HCT116 (cell line): Measurements from ENCODE around the gene PRKAG2. TPM values are rescaled to one million over a fixed set of nuclear protein-coding genes. Genes with fewer than 3 reads are reported as not detected.

Source experiments
- ATAC-seq: fragments of 200-7000 bp; cut with Tn5 transposase; 2 replicates; pipeline ENCODE4 v1.9.1; 2020; ENCODE audit warnings: mild to moderate bottlenecking, moderate library complexity
- BruUV-seq: library from RNA; stranded (reverse); fragments of 400-500 nt; replicated peaks from 2 replicates; lab custom pipeline; 2021; lab: Mats Ljungman, UMichigan
- CTCF ChIA-PET: fragments of 300-600 bp; sonication (Branson Sonifier 250); formaldehyde crosslinking; loops from one replicate; lab custom pipeline; 2021; ENCODE audit warnings: antibody characterized with exemption; lab: Charles Lee
- POLR2A ChIA-PET: fragments of 300-600, 350-600 bp; sonication (Branson Sonifier 250); formaldehyde crosslinking; loops from one replicate; lab custom pipeline; 2021; ENCODE audit warnings: antibody characterized with exemption; lab: Charles Lee
- RAD21 ChIA-PET, 2 experiments: fragments of 300-600 bp; sonication (Branson Sonifier 250); formaldehyde crosslinking; loops; one replicate each; lab custom pipeline; 2023; ENCODE audit warnings: low total read pairs in 2 of 2; ENCODE audit not compliant: uncharacterized antibody in 2 of 2, unreplicated experiment in 2 of 2, low non-redundant PET in 1 of 2; lab: Charles Lee
- DNase-seq: peaks from one replicate; pipeline ENCODE4 v3.0.0-alpha.2; 2010; ENCODE audit warnings: low read depth, low spot score
- H2AFZ ChIP-seq: fragments of 200-600 bp; shearing (Covaris generic), sonication (generic); 2 replicates; pipeline ENCODE4 v1.6.1; 2017; ENCODE audit warnings: low read depth, mixed run types, mixed read lengths, antibody characterized with exemption, low read length; ENCODE audit not compliant: poor library complexity, severe bottlenecking
- H3K27ac ChIP-seq: 2 replicates; pipeline ENCODE4 v1.5.1; 2012; ENCODE audit warnings: low read depth, low read length
- H3K27me3 ChIP-seq: fragments of 200-600 bp; sonication (generic); 2 replicates; pipeline ENCODE4 v1.6.1; 2016; ENCODE audit warnings: mixed run types, low read length, mixed read lengths; ENCODE audit not compliant: insufficient read depth
- H3K36me3 ChIP-seq, 2 experiments: fragments of 200-500 bp in 1 of 2; fragments of 200-600 bp in 1 of 2; sonication (Bioruptor generic) in 1 of 2; sonication (generic) in 1 of 2; 2 replicates each; pipeline versions ENCODE4 v1.5.1 to v1.6.1; 2014 to 2016; ENCODE audit warnings: low read length in 2 of 2, inconsistent platforms in 1 of 2, mixed read lengths in 1 of 2, mixed run types in 1 of 2; ENCODE audit not compliant: insufficient read depth in 2 of 2, control insufficient read depth in 1 of 2
- H3K4me1 ChIP-seq, 2 experiments: fragments of 200-600 bp in 1 of 2; sonication (generic) in 1 of 2; 2 replicates each; pipeline versions ENCODE4 v1.5.1 to v1.6.1; 2012 to 2017; ENCODE audit warnings: low read length in 2 of 2, inconsistent platforms in 1 of 2, mild to moderate bottlenecking in 1 of 2, mixed read lengths in 1 of 2, mixed run types in 1 of 2, moderate library complexity in 1 of 2; ENCODE audit not compliant: insufficient read depth in 2 of 2, control insufficient read depth in 1 of 2
- H3K4me2 ChIP-seq: fragments of 200-600 bp; sonication (generic); 2 replicates; pipeline ENCODE4 v1.6.1; 2017; ENCODE audit warnings: mixed run types, low read length, mixed read lengths
- H3K4me3 ChIP-seq, 2 experiments: fragments of 200-600 bp in 1 of 2; sonication (generic) in 1 of 2; replicated peaks in 1 of 2; 2 replicates each; pipeline ENCODE4 v1.5.1; 2011 to 2016; ENCODE audit warnings: low read length in 2 of 2, control low read depth in 1 of 2, low read depth in 1 of 2, mild to moderate bottlenecking in 1 of 2, mixed read lengths in 1 of 2, mixed run types in 1 of 2
- H3K79me2 ChIP-seq: fragments of 200-600 bp; sonication (generic); 2 replicates; pipeline ENCODE4 v1.6.1; 2017; ENCODE audit warnings: mild to moderate bottlenecking, mixed run types, low read length, moderate library complexity, mixed read lengths; ENCODE audit not compliant: insufficient read depth
- H3K9ac ChIP-seq: fragments of 200-600 bp; sonication (generic); 2 replicates; pipeline ENCODE4 v1.6.1; 2016; ENCODE audit warnings: low read length, mixed read lengths
- H3K9me2 ChIP-seq: fragments of 200-600 bp; sonication (generic), shearing (Covaris generic); 2 replicates; pipeline ENCODE4 v1.6.1; 2017; ENCODE audit warnings: mixed run types, mild to moderate bottlenecking, moderate library complexity; ENCODE audit not compliant: insufficient read depth
- H3K9me3 ChIP-seq, 2 experiments: fragments of 200-500 bp in 1 of 2; fragments of 200-600 bp in 1 of 2; sonication (Bioruptor generic) in 1 of 2; sonication (generic) in 1 of 2; 2 replicates each; pipeline ENCODE4 v1.6.1; 2014 to 2017; ENCODE audit warnings: low read length in 2 of 2, mixed read lengths in 2 of 2, inconsistent platforms in 1 of 2, low read depth in 1 of 2, mild to moderate bottlenecking in 1 of 2, mixed run types in 1 of 2, moderate library complexity in 1 of 2; ENCODE audit not compliant: control insufficient read depth in 1 of 2, insufficient read depth in 1 of 2
- H4K20me1 ChIP-seq: fragments of 200-600 bp; sonication (generic), shearing (Covaris generic); 2 replicates; pipeline ENCODE4 v1.6.1; 2017; ENCODE audit warnings: mixed run types, mild to moderate bottlenecking, moderate library complexity; ENCODE audit not compliant: insufficient read depth
- ATF3 ChIP-seq: IDR thresholded peaks from 2 replicates; pipeline ENCODE4 v1.6.1; 2012
- CBX3 ChIP-seq: IDR thresholded peaks from 2 replicates; pipeline ENCODE4 v1.6.1; 2012; ENCODE audit warnings: low read depth
- ELF1 ChIP-seq: IDR thresholded peaks from 2 replicates; pipeline ENCODE4 v1.6.1; 2012; ENCODE audit warnings: low read depth, borderline replicate concordance
- EZH2phosphoT487 ChIP-seq: fragments of 200-600 bp; IDR thresholded peaks from 2 replicates; pipeline ENCODE4 v1.6.1; 2018; ENCODE audit warnings: antibody characterized with exemption, borderline replicate concordance
- JUND ChIP-seq: IDR thresholded peaks from 2 replicates; pipeline ENCODE4 v1.6.1; 2012
- POLR2AphosphoS5 ChIP-seq: IDR thresholded peaks from 2 replicates; pipeline ENCODE4 v1.6.1; 2011; ENCODE audit warnings: mild to moderate bottlenecking, low read depth, low read length, moderate library complexity
- SIN3A ChIP-seq: IDR thresholded peaks from 2 replicates; pipeline ENCODE4 v1.6.1; 2012; ENCODE audit warnings: low read depth
- SP1 ChIP-seq: IDR thresholded peaks from 2 replicates; pipeline ENCODE4 v1.6.1; 2012; ENCODE audit warnings: low read depth
- SRF ChIP-seq: IDR thresholded peaks from 2 replicates; pipeline ENCODE4 v1.6.1; 2012; ENCODE audit warnings: low read depth
- ZNF274 ChIP-seq: fragments of 200-500 bp; sonication (Bioruptor generic); IDR thresholded peaks from 2 replicates; pipeline ENCODE4 v1.6.1; 2014; ENCODE audit warnings: mild to moderate bottlenecking, low read depth, low read length, inconsistent platforms
- intact Hi-C: fragments of 100-400 bp; cut with micrococcal nuclease; formaldehyde crosslinking; loops from 2 replicates; pipeline ENCODE4 v1.10.0; 2022
- total RNA-seq: library from RNA; stranded (reverse); gene quantifications from one replicate; pipeline ENCODE4 v1.2.1, GENCODE V29; 2021; ENCODE audit not compliant: unreplicated experiment
- TF ChIP-seq, protein P1 (sequence below): IDR thresholded peaks from 2 replicates; pipeline ENCODE4 v1.6.1; 2012; ENCODE audit warnings: low read depth
- TF ChIP-seq, protein P2 (sequence below): IDR thresholded peaks from 2 replicates; pipeline ENCODE4 v1.6.1; 2012
- TF ChIP-seq, protein P3 (sequence below): IDR thresholded peaks from 2 replicates; pipeline ENCODE4 v1.6.1; 2011; ENCODE audit warnings: mild to moderate bottlenecking, low read length, moderate library complexity; ENCODE audit not compliant: insufficient replicate concordance; ENCODE audit errors: extremely low read depth

The PRKAG2 gene
- total RNA-seq, 1 experiment from 2014 or later = 23.6 TPM

DNA sequence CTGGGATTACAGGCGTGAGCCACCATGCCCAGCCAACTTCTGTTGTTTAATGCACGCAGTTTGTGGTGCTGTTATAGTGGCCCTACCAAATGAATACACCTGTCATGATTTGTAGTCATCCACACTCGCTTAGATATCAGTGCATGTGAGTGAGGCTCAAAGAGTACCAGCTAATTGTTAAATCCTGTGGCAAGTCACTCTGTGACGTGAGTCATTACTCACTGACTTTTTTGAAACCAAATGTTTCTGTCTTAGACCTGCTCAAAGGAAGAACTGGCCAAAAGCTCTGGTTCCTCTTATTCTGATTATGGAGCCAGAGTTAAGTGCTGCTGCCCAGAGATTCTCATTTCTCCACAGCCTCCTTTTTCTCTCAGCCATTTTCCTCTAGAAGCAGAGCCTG lies 109.4 kb downstream of the PRKAG2 start:
- H3K4me1 ChIP-seq = no peaks in the 10 kb centered on the region
- ChIA-PET POLR2A (no interaction called here), CTCF (interaction anchor here (1.2 kb wide), 1 partner anchor 15 kb away, joined by 4 read pairs; no protein-coding TSS in a partner anchor)
- no peak overlapping the region for H3K4me3 ChIP-seq
- intact Hi-C loops = no loop called here
- H3K9me3 ChIP-seq = no peaks in the 10 kb centered on the region
- H3K27ac ChIP-seq = no peak overlapping the region
- TF ChIP-seq JUND = no peak
- TF ChIP-seq ELF1 = no peak
- TF ChIP-seq SP1 = no peak
- TF ChIP-seq POLR2AphosphoS5 = no peak
- TF ChIP-seq, all 23 proteins: peak for 0
- no peak for ATAC-seq
- Histone ChIP-seq H3K9me2 (no peaks in the 10 kb centered on the region), H3K9ac (no peak overlapping the region), H3K36me3 (no peaks in the 10 kb centered on the region), H3K27me3 (no peaks in the 10 kb centered on the region), H4K20me1 (no peaks in the 10 kb centered on the region), H3K79me2 (no peaks in the 10 kb centered on the region), H2AFZ (no peak overlapping the region), H3K4me2 (no peak overlapping the region)
- RAD21 ChIA-PET = no interaction called here
- BruUV-seq = no TSS peak
- DNase-seq = no peak

- DNase-seq (no peak), ATAC-seq (no peak)
- Histone ChIP-seq H3K79me2 (no peaks in the 10 kb centered on the region), H3K36me3 (no peaks in the 10 kb centered on the region), H2AFZ (no peak overlapping the region), H3K27me3 (no peaks in the 10 kb centered on the region), H3K4me3 (no peak overlapping the region), H3K4me2 (no peak overlapping the region), H4K20me1 (no peaks in the 10 kb centered on the region), H3K4me1 (peaks cover 1 to 14% of the 10 kb centered on the region in 2 experiments; a peak in 2 of 4 replicates), H3K9me3 (no peaks in the 10 kb centered on the region), H3K9me2 (no peaks in the 10 kb centered on the region), H3K9ac (no peak overlapping the region), H3K27ac (no peak overlapping the region)
- BruUV-seq = no TSS peak
- intact Hi-C loops = no loop called here
- RAD21 ChIA-PET = no interaction called here
- POLR2A ChIA-PET = no interaction called here
- CTCF ChIA-PET = no interaction called here
- TF ChIP-seq ATF3 (no peak), EZH2phosphoT487 (no peak), SP1 (no peak), ZNF274 (no peak), CBX3 (no peak), SRF (no peak), SIN3A (no peak), POLR2AphosphoS5 (no peak), JUND (no peak), ELF1 (no peak)
- TF ChIP-seq, protein P1, sequence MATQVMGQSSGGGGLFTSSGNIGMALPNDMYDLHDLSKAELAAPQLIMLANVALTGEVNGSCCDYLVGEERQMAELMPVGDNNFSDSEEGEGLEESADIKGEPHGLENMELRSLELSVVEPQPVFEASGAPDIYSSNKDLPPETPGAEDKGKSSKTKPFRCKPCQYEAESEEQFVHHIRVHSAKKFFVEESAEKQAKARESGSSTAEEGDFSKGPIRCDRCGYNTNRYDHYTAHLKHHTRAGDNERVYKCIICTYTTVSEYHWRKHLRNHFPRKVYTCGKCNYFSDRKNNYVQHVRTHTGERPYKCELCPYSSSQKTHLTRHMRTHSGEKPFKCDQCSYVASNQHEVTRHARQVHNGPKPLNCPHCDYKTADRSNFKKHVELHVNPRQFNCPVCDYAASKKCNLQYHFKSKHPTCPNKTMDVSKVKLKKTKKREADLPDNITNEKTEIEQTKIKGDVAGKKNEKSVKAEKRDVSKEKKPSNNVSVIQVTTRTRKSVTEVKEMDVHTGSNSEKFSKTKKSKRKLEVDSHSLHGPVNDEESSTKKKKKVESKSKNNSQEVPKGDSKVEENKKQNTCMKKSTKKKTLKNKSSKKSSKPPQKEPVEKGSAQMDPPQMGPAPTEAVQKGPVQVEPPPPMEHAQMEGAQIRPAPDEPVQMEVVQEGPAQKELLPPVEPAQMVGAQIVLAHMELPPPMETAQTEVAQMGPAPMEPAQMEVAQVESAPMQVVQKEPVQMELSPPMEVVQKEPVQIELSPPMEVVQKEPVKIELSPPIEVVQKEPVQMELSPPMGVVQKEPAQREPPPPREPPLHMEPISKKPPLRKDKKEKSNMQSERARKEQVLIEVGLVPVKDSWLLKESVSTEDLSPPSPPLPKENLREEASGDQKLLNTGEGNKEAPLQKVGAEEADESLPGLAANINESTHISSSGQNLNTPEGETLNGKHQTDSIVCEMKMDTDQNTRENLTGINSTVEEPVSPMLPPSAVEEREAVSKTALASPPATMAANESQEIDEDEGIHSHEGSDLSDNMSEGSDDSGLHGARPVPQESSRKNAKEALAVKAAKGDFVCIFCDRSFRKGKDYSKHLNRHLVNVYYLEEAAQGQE = no peak
- TF ChIP-seq, protein P2, sequence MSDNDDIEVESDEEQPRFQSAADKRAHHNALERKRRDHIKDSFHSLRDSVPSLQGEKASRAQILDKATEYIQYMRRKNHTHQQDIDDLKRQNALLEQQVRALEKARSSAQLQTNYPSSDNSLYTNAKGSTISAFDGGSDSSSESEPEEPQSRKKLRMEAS = no peak
- TF ChIP-seq, protein P3, sequence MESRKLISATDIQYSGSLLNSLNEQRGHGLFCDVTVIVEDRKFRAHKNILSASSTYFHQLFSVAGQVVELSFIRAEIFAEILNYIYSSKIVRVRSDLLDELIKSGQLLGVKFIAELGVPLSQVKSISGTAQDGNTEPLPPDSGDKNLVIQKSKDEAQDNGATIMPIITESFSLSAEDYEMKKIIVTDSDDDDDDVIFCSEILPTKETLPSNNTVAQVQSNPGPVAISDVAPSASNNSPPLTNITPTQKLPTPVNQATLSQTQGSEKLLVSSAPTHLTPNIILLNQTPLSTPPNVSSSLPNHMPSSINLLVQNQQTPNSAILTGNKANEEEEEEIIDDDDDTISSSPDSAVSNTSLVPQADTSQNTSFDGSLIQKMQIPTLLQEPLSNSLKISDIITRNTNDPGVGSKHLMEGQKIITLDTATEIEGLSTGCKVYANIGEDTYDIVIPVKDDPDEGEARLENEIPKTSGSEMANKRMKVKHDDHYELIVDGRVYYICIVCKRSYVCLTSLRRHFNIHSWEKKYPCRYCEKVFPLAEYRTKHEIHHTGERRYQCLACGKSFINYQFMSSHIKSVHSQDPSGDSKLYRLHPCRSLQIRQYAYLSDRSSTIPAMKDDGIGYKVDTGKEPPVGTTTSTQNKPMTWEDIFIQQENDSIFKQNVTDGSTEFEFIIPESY = no peak
These were observed 112.6 kb downstream of the PRKAG2 start for GRCh38 chr7:151764056-151764920.
